Stimulated activated naive CD4-positive, alpha-beta T cell treated with Interleukin-2 at 50 U/mL for 16 hours (primary cell): ENCODE results near the gene PTGFR.

Experiments
- DNase-seq: peaks from one replicate; lab custom pipeline; 2025; lab: John Stamatoyannopoulos, UW

PTGFR gene

GRCh38 chr1:78490861-78491450, at the start of gene PTGFR:
PTGFR (plus strand) TSS chr1:78490974; CDS start chr1:78492744, 1,770 bp downstream.
- no peak for DNase-seq

- no peak for DNase-seq
Measured at GRCh38 chr1:78441921-78442320, 48.9 kb upstream of the PTGFR start.

- no peak for DNase-seq
Measured at GRCh38 chr1:78447086-78447485, 43.7 kb upstream of the PTGFR start.

- no peak for DNase-seq
Measured at GRCh38 chr1:78464449-78464891, 26.3 kb upstream of the PTGFR start.

GRCh38 chr1:78465143-78465542, 25.6 kb upstream of the PTGFR start:
- DNase-seq = no peak

GRCh38 chr1:78468521-78468920, 22.3 kb upstream of the PTGFR start:
- DNase-seq = no peak

GRCh38 chr1:78469576-78469975, 21.2 kb upstream of the PTGFR start:
- DNase-seq = no peak

GRCh38 chr1:78471890-78472620, 18.7 kb upstream of the PTGFR start:
- no peak for DNase-seq

- no peak for DNase-seq
Measured at GRCh38 chr1:78472851-78473496, 17.8 kb upstream of the PTGFR start.

- DNase-seq = no peak
Measured at GRCh38 chr1:78474092-78474491, 16.7 kb upstream of the PTGFR start.

GRCh38 chr1:78475888-78476610, 14.7 kb upstream of the PTGFR start:
- DNase-seq = no peak

- no peak for DNase-seq
Measured at GRCh38 chr1:78483903-78484302, 6.9 kb upstream of the PTGFR start.

- DNase-seq = no peak
Measured at GRCh38 chr1:78491451-78492071, 787 bp downstream of the PTGFR start.

GRCh38 chr1:78492386-78492950, 1.7 kb downstream of the PTGFR start:
- DNase-seq = no peak

- no peak for DNase-seq
Measured at GRCh38 chr1:78493451-78493850, 2.7 kb downstream of the PTGFR start.

GRCh38 chr1:78497201-78497600, 6.4 kb downstream of the PTGFR start:
- no peak for DNase-seq

GRCh38 chr1:78500529-78500928, 9.8 kb downstream of the PTGFR start:
- no peak for DNase-seq

GRCh38 chr1:78501203-78501602, 10.4 kb downstream of the PTGFR start:
- DNase-seq = no peak

- no peak for DNase-seq
Measured at GRCh38 chr1:78511334-78511733, 20.6 kb downstream of the PTGFR start.

- DNase-seq = no peak
Measured at GRCh38 chr1:78516716-78517115, 25.9 kb downstream of the PTGFR start.

- no peak for DNase-seq
Measured at GRCh38 chr1:78519446-78519845, 28.7 kb downstream of the PTGFR start.

GRCh38 chr1:78520216-78520615, 29.4 kb downstream of the PTGFR start:
- DNase-seq = no peak
